HCT116 (cell line): ENCODE data around the gene BMP8B.
"Not testable (repeated sequence)": the region's sequence is repeated elsewhere in the genome, so short reads cannot be mapped to it uniquely, and the experiment has no call there.

Experiments
- CEBPB ChIP-seq: IDR thresholded peaks from 2 replicates; pipeline ENCODE4 v1.6.1; 2012; ENCODE audit warnings: low read depth
- CTCF ChIP-seq, 3 experiments: fragments of 200-600 bp in 1 of 3; sonication (generic) in 1 of 3; IDR thresholded peaks in 2 of 3; conservative IDR thresholded peaks in 1 of 3; 2 replicates each; pipeline ENCODE4 v1.5.1; 2012 to 2017; ENCODE audit warnings: low read depth in 2 of 3, low read length in 2 of 3, antibody characterized with exemption in 1 of 3, borderline replicate concordance in 1 of 3, control low read depth in 1 of 3, mild to moderate bottlenecking in 1 of 3, mixed read lengths in 1 of 3, mixed run types in 1 of 3, moderate library complexity in 1 of 3; ENCODE audit not compliant: insufficient read depth in 1 of 3
- ELF1 ChIP-seq: IDR thresholded peaks from 2 replicates; pipeline ENCODE4 v1.6.1; 2012; ENCODE audit warnings: low read depth, borderline replicate concordance
- EZH2 ChIP-seq: fragments of 200-600 bp; sonication (generic); IDR thresholded peaks from 2 replicates; pipeline ENCODE4 v1.6.1; 2017; ENCODE audit warnings: antibody characterized with exemption, mixed run types
- MAX ChIP-seq: IDR thresholded peaks from 2 replicates; pipeline ENCODE4 v1.6.1; 2012
- POLR2A ChIP-seq: IDR thresholded peaks from 2 replicates; pipeline ENCODE4 v1.7.0; 2011; ENCODE audit warnings: borderline replicate concordance; ENCODE audit not compliant: insufficient read depth, insufficient read length; ENCODE audit errors: extremely low read depth
- POLR2AphosphoS5 ChIP-seq: IDR thresholded peaks from 2 replicates; pipeline ENCODE4 v1.6.1; 2011; ENCODE audit warnings: mild to moderate bottlenecking, low read depth, low read length, moderate library complexity
- SIN3A ChIP-seq: IDR thresholded peaks from 2 replicates; pipeline ENCODE4 v1.6.1; 2012; ENCODE audit warnings: low read depth
- ZFX ChIP-seq: fragments of 450-650 bp; IDR thresholded peaks from 2 replicates; pipeline ENCODE4 v1.6.1; 2017

GRCh38 chr1:39771022-39771532, 17.6 kb downstream of the BMP8B start, which contains the start of gene OXCT2:
- TF ChIP-seq CTCF (IDR thresholded peaks at IDR 0.05 in 2 of 3, conservative IDR thresholded peaks at IDR 0.05 in 1 of 3; ENCODE audit: borderline replicate concordance in 1 of 3, insufficient read depth in 1 of 3, low read depth in 2 of 3, low read length in 2 of 3); POLR2A; CEBPB; EZH2; SIN3A; ZFX; POLR2AphosphoS5; MAX; ELF1: not testable (repeated sequence)
